H7 (cell line): ENCODE measurements around the gene CHD8. TPM values are rescaled to one million over a fixed set of nuclear protein-coding genes. Genes with fewer than 3 reads are reported as not detected.

Experiments used
- DNase-seq: peaks from one replicate; pipeline ENCODE4 v3.0.0; 2012
- H3K27me3 ChIP-seq: 2 replicates; pipeline ENCODE4 v1.6.0; 2011; ENCODE audit warnings: mild to moderate bottlenecking, low read length; ENCODE audit not compliant: control insufficient read depth, insufficient read depth
- H3K36me3 ChIP-seq: replicated peaks from 2 replicates; pipeline ENCODE4 v1.5.1; 2011; ENCODE audit warnings: low read length; ENCODE audit not compliant: control insufficient read depth, insufficient read depth
- H3K4me3 ChIP-seq: 2 replicates; pipeline ENCODE4 v1.5.1; 2011; ENCODE audit warnings: low read depth, mild to moderate bottlenecking, control low read depth, low read length, moderate library complexity; ENCODE audit not compliant: insufficient read depth
- total RNA-seq: library from RNA; depleted of rRNA; stranded (reverse); fragments of >200 nt; shearing (Covaris generic); gene quantifications from 2 replicates; pipeline ENCODE4 v1.2.3, GENCODE V29; 2014; rRNA removed

CHD8 gene
- 64.1 and 73.8 TPM in 2 replicates for total RNA-seq

- Histone ChIP-seq H3K27me3 (no peaks in the 10 kb centered on the region), H3K4me3 (peak within 1 kb of the TSS; percentile 85), H3K36me3 (peaks cover 3% of the 10 kb centered on the region; the same call in 1 of the 2 replicates)
- DNase-seq, result peak; percentile 97
Observed at GRCh38 chr14:21455912-21456667, at the start of gene CHD8. Gene CHD8 (minus strand): TSS chr14:21456123. CDS start chr14:21431643, 24,480 bp downstream.

- Histone ChIP-seq H3K27me3 (no peaks in the 10 kb centered on the region), H3K4me3 (no peak overlapping the region), H3K36me3 (peaks cover 31% of the 10 kb centered on the region)
- DNase-seq, result no peak
Observed at GRCh38 chr14:21505012-21505553, 49.2 kb upstream of the CHD8 start.

GRCh38 chr14:21503376-21503775 lies 47.5 kb upstream of the CHD8 start:
- DNase-seq, result no peak
- H3K27me3 ChIP-seq, result no peaks in the 10 kb centered on the region
- H3K36me3 ChIP-seq, result peaks cover 39% of the 10 kb centered on the region
- no peak overlapping the region for H3K4me3 ChIP-seq

- Histone ChIP-seq H3K4me3 (no peak overlapping the region), H3K27me3 (no peaks in the 10 kb centered on the region), H3K36me3 (peaks cover 45% of the 10 kb centered on the region)
- no peak for DNase-seq
Observed at GRCh38 chr14:21501568-21501967, 45.6 kb upstream of the CHD8 start.

- H3K27me3 ChIP-seq, result no peaks in the 10 kb centered on the region
- DNase-seq, result peak; percentile 56
- H3K36me3 ChIP-seq, result peaks cover 54% of the 10 kb centered on the region
- no peak overlapping the region for H3K4me3 ChIP-seq
Observed at GRCh38 chr14:21498540-21499526, 42.9 kb upstream of the CHD8 start.

GRCh38 chr14:21496453-21496852 lies 40.5 kb upstream of the CHD8 start:
- Histone ChIP-seq H3K4me3 (no peak overlapping the region), H3K36me3 (peaks cover 48% of the 10 kb centered on the region), H3K27me3 (no peaks in the 10 kb centered on the region)
- DNase-seq, result no peak

GRCh38 chr14:21494902-21495762 lies 39.2 kb upstream of the CHD8 start:
- Histone ChIP-seq H3K36me3 (peaks cover 41% of the 10 kb centered on the region), H3K27me3 (no peaks in the 10 kb centered on the region), H3K4me3 (no peak overlapping the region)
- no peak for DNase-seq

- DNase-seq, result no peak
- Histone ChIP-seq H3K4me3 (no peak overlapping the region), H3K36me3 (peaks cover 12% of the 10 kb centered on the region), H3K27me3 (no peaks in the 10 kb centered on the region)
Observed at GRCh38 chr14:21486640-21487087, 30.7 kb upstream of the CHD8 start.

- peak; percentile 93 for DNase-seq
- no peaks in the 10 kb centered on the region for H3K27me3 ChIP-seq
- peak within 1 kb of the TSS; percentile 82 for H3K4me3 ChIP-seq
- no peaks in the 10 kb centered on the region for H3K36me3 ChIP-seq
Observed at GRCh38 chr14:21476925-21477681, 21.2 kb upstream of the CHD8 start, which contains the start of the genes RAB2B and TOX4. Gene RAB2B (minus strand): TSS chr14:21476959. CDS start chr14:21476872, 87 bp downstream. Gene TOX4 (plus strand): TSS chr14:21477195. CDS start chr14:21477279, 84 bp downstream.

- peak overlapping the region; percentile 59 for H3K4me3 ChIP-seq
- peak; percentile 91 for DNase-seq
Observed at GRCh38 chr14:21476523-21476924, 20.6 kb upstream of the CHD8 start.

GRCh38 chr14:21475767-21476522 lies 20.0 kb upstream of the CHD8 start:
- peak overlapping the region; percentile 59 for H3K4me3 ChIP-seq
- no peaks in the 10 kb centered on the region for H3K27me3 ChIP-seq
- no peak for DNase-seq
- H3K36me3 ChIP-seq, result no peaks in the 10 kb centered on the region

More at GRCh38 chr14:21476523-21476924, 20.6 kb upstream of the CHD8 start:
- H3K27me3 ChIP-seq, result no peaks in the 10 kb centered on the region
- no peaks in the 10 kb centered on the region for H3K36me3 ChIP-seq

GRCh38 chr14:21467616-21468015 lies 11.7 kb upstream of the CHD8 start:
- no peak for DNase-seq
- Histone ChIP-seq H3K4me3 (no peak overlapping the region), H3K27me3 (no peaks in the 10 kb centered on the region), H3K36me3 (peaks cover 4% of the 10 kb centered on the region)
